Naive thymus-derived CD4-positive, alpha-beta T cell (primary cell): ENCODE data around the gene DGCR2. TPM values are rescaled to one million over a fixed set of nuclear protein-coding genes. Genes with fewer than 3 reads are reported as not detected.
A peak's percentile ranks its signal among the peaks of the same experiment; 100 is the strongest.

Experiments used
- ATAC-seq: fragments of 150-1000 bp; cut with Tn5 transposase; 2 replicates; pipeline ENCODE4 v1.10.0; 2021; ENCODE audit warnings: mild to moderate bottlenecking, moderate library complexity
- CTCF ChIA-PET: fragments of 350-600 bp; sonication (Branson Sonifier 250); formaldehyde crosslinking; loops from one replicate; lab custom pipeline; 2021; ENCODE audit warnings: antibody characterized with exemption; lab: Charles Lee
- POLR2A ChIA-PET: fragments of 350-600 bp; sonication (Branson Sonifier 250); formaldehyde crosslinking; loops from one replicate; lab custom pipeline; 2021; ENCODE audit warnings: antibody characterized with exemption, inconsistent platforms; lab: Charles Lee
- DNase-seq, 9 donors: peaks; one replicate each; pipeline versions ENCODE4 v3.0.0 to v3.0.0-alpha.2; 2020 to 2022; ENCODE audit warnings: mixed read lengths in 1 of 9
- H3K27ac ChIP-seq: one replicate; pipeline ENCODE4 v1.7.0; 2013; ENCODE audit warnings: mild to moderate bottlenecking, low read depth, low read length, moderate library complexity
- H3K27me3 ChIP-seq, 2 donors: one replicate each; pipeline ENCODE4 v1.7.0; 2013; ENCODE audit warnings: low read length in 2 of 2, mild to moderate bottlenecking in 2 of 2, moderate library complexity in 2 of 2; ENCODE audit not compliant: control insufficient read depth in 2 of 2, insufficient read depth in 2 of 2
- H3K36me3 ChIP-seq, 3 experiments: 1 replicate in 2 of 3; 2 replicates in 1 of 3; pipeline ENCODE4 v1.7.0; 2013; ENCODE audit warnings: low read length in 3 of 3, mild to moderate bottlenecking in 3 of 3, moderate library complexity in 1 of 3; ENCODE audit not compliant: insufficient read depth in 3 of 3, control insufficient read depth in 2 of 3
- H3K4me1 ChIP-seq, 2 donors: one replicate each; pipeline ENCODE4 v1.7.0; 2013; ENCODE audit warnings: low read length in 2 of 2, mild to moderate bottlenecking in 2 of 2, moderate library complexity in 1 of 2; ENCODE audit not compliant: control insufficient read depth in 2 of 2, insufficient read depth in 2 of 2
- H3K4me3 ChIP-seq: 2 replicates; pipeline ENCODE4 v1.7.0; 2013; ENCODE audit warnings: mild to moderate bottlenecking, low read length
- H3K9me3 ChIP-seq, 3 experiments: 1 replicate in 2 of 3; 2 replicates in 1 of 3; pipeline ENCODE4 v1.7.0; 2013; ENCODE audit warnings: low read length in 3 of 3; ENCODE audit not compliant: control insufficient read depth in 2 of 3
- H3K27ac Mint-ChIP-seq, 9 donors: one replicate each; pipeline ENCODE4 v1.8.0; 2020 to 2022; ENCODE audit warnings: mixed read lengths in 9 of 9, mild to moderate bottlenecking in 8 of 9, moderate library complexity in 5 of 9, inconsistent platforms in 2 of 9
- H3K27me3 Mint-ChIP-seq, 5 donors: one replicate each; pipeline ENCODE4 v1.8.0; 2021 to 2022; ENCODE audit warnings: mixed read lengths in 5 of 5, mild to moderate bottlenecking in 1 of 5
- H3K36me3 Mint-ChIP-seq, 5 donors: one replicate each; pipeline ENCODE4 v1.8.0; 2020 to 2022; ENCODE audit warnings: mixed read lengths in 5 of 5, mild to moderate bottlenecking in 3 of 5, inconsistent platforms in 1 of 5
- H3K4me1 Mint-ChIP-seq, 7 donors: one replicate each; pipeline ENCODE4 v1.8.0; 2020 to 2022; ENCODE audit warnings: mixed read lengths in 7 of 7, mild to moderate bottlenecking in 3 of 7, inconsistent platforms in 1 of 7
- H3K4me3 Mint-ChIP-seq, 10 donors: one replicate each; pipeline ENCODE4 v1.8.0; 2020 to 2022; ENCODE audit warnings: mild to moderate bottlenecking in 10 of 10, mixed read lengths in 10 of 10, moderate library complexity in 6 of 10, inconsistent platforms in 2 of 10
- H3K9me3 Mint-ChIP-seq, 11 donors: one replicate each; pipeline ENCODE4 v1.8.0; 2020 to 2022; ENCODE audit warnings: mixed read lengths in 11 of 11, mild to moderate bottlenecking in 4 of 11, inconsistent platforms in 1 of 11, moderate library complexity in 1 of 11
- intact Hi-C, 2 donors: fragments of 100-400 bp; cut with micrococcal nuclease; formaldehyde crosslinking; loops; one replicate each; pipeline ENCODE4 v1.15.1; 2023
- polyA plus RNA-seq, 2 donors: library from polyadenylated mRNA; unstranded; fragments of 300-500 nt; fragmentation: Illumina TruSeq; gene quantifications; one replicate each; pipeline ENCODE4 v1.2.3, GENCODE V29; 2021
- total RNA-seq, 6 experiments: library from RNA in 5 of 6; stranded (reverse) in 5 of 6; gene quantifications; 1 replicate in 5 of 6; 2 replicates in 1 of 6; pipeline ENCODE4 v1.2.3 and lab custom pipeline; 2021 to 2026

Gene DGCR2
- total and polyA plus RNA-seq, 7 experiments from 2014 or later = 38.8 to 81.9 (median 50.4) TPM

DNA sequence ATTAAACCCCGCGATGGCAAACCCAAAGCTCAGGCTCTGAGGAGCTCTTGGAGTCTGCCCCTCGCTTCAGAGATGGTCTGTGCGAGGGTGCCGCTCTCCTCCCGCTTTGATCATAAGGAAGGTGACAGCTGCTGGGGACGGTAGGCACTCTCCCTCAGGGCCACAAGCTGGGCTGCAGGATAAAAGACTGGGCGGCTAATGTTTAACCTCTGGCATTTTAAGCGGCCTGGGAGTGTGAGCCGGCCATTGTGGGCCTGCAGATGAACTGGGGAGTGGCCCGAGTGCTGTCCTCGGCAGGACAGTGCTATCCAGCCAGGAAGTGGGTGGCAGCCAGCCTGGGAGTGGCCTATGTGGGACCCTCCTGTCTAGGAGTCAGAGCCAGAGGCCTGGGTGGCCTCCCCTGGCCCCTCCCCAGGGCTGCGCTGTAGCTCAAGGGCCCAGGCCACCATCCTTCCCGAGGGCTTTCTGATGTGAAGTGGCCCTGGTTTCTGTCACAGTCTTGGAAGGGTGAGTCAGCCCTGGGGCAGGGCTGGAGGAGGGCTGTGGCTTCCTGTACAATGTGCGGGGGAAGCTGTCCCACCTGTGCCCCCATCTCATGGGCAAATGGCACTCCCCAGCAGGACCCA, 127.4 kb downstream of the DGCR2 start:
- Histone ChIP-seq H3K36me3 (no peaks in the 10 kb centered on the region), H3K27ac (no peak overlapping the region), H3K4me3 (no peak overlapping the region), H3K9me3 (no peaks in the 10 kb centered on the region), H3K4me1 (no peaks in the 10 kb centered on the region), H3K27me3 (no peaks in the 10 kb centered on the region)
- intact Hi-C loops = no loop called here
- Mint-ChIP-seq H3K27me3 (peaks cover 11 to 27% (median 22%) of the 10 kb centered on the region in 5 donors), H3K4me3 (no peak overlapping the region), H3K4me1 (peaks cover 0 to 3% (median 0%) of the 10 kb centered on the region in 7 donors), H3K27ac (no peak overlapping the region), H3K9me3 (no peaks in the 10 kb centered on the region), H3K36me3 (no peaks in the 10 kb centered on the region)
- no peak for DNase-seq
- no peak for ATAC-seq
- CTCF ChIA-PET = no interaction called here
- POLR2A ChIA-PET = no interaction called here

DNA sequence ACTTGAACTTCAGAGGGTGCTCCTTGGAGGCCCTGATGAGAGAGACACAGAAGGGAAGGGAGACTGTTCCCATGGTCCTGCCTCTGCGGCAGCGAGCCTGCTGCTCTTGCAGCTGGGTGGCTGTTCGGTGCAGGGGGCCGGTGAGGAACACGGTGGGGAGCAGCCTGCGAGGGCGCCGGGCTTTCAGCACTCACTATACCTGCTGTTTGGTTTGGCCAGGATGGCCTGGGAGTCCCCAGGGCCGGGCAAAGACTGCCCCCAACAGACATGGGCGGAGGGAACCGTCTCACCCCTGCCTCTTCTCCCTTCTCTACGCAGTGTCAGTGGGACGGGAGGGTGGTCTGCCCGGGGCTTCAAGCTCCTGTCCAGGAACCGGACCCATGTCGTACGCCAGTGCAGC, 128.2 kb downstream of the DGCR2 start:
- Mint-ChIP-seq H3K4me3 (no peak overlapping the region), H3K9me3 (no peaks in the 10 kb centered on the region), H3K4me1 (peaks cover 0 to 3% (median 0%) of the 10 kb centered on the region in 7 donors), H3K27me3 (peaks cover 11 to 27% (median 19%) of the 10 kb centered on the region in 5 donors), H3K36me3 (no peaks in the 10 kb centered on the region), H3K27ac (no peak overlapping the region)
- no peak for DNase-seq
- Histone ChIP-seq H3K27me3 (no peaks in the 10 kb centered on the region), H3K36me3 (no peaks in the 10 kb centered on the region), H3K4me1 (no peaks in the 10 kb centered on the region), H3K9me3 (no peaks in the 10 kb centered on the region), H3K4me3 (no peak overlapping the region), H3K27ac (no peak overlapping the region)
- POLR2A ChIA-PET = no interaction called here
- intact Hi-C loops = no loop called here
- CTCF ChIA-PET = no interaction called here
- no peak for ATAC-seq

DNA sequence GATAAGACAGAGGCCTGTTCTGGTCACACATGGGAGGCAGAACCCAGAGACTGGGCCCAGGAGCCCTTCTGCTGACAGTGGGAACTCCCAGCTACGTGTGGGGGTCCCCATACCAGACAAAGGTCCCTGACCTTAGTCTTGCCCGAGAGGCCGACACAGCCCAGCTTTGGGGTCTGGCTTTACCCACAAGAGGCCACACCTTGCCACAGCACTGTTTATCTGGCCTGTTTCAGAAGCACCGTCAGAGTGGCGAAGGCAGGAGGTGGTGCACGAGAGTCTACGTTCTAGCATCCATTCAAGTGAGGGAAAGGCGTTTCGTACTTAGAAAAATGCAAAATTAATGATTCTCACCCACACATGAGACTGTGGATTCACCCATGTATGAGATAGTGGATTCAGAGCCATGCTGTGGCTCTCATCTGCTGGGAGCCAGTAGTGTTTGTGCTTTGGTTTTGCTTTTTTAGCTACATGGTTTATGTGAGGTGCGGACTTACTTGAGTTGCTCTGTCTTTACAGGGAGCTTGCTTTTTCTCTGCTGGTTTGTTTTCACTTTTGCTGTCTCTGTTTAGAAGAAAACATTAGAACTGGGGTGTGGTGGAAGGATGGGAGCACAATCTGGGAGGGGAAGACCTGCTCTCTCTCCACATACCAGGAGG, 129.5 kb downstream of the DGCR2 start:
- ATAC-seq (no peak), DNase-seq (no peak)
- Mint-ChIP-seq H3K4me1 (peaks cover 0 to 3% (median 0%) of the 10 kb centered on the region in 7 donors), H3K27ac (peak overlapping the region in 1 of 9 donors; percentile 77), H3K9me3 (no peaks in the 10 kb centered on the region), H3K4me3 (no peak overlapping the region), H3K27me3 (peaks cover 5 to 21% (median 18%) of the 10 kb centered on the region in 5 donors), H3K36me3 (no peaks in the 10 kb centered on the region)
- Histone ChIP-seq H3K4me3 (no peak overlapping the region), H3K9me3 (no peaks in the 10 kb centered on the region), H3K36me3 (no peaks in the 10 kb centered on the region), H3K27me3 (no peaks in the 10 kb centered on the region), H3K27ac (no peak overlapping the region), H3K4me1 (no peaks in the 10 kb centered on the region)
- CTCF ChIA-PET = no interaction called here
- POLR2A ChIA-PET = no interaction called here
- intact Hi-C loops = no loop called here

DNA sequence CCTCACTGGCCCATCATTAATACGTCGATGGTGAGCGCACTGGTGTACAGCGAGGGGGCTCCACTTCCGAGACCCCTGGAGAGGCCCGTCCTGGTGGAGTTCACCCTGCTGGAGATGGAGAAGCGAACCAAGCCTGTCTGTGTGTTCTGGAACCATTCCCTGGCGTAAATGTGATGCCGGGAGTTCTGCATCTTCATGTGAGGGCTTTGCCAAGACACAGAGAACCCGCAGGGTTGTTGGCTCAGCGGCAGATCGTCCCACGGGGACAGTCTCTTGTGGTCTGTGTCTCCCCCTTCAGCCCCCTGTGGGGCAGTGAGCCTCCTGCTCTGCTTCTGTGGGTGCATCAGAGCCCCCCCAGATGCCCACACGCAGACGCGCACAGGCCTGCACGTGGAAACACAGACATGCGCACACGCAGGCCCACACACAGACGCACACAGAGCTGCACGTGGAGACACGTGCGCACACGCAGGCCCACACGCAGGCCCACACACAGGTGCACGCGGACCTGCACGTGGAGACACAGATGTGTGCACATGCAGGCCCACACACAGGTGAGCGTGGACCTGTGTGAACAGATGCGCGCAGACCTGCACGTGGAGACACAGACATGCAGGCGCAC, 130.3 kb downstream of the DGCR2 start:
- H3K36me3 ChIP-seq = no peaks in the 10 kb centered on the region
- POLR2A ChIA-PET = no interaction called here
- H3K4me3 ChIP-seq = no peak overlapping the region
- intact Hi-C loops = no loop called here
- Mint-ChIP-seq H3K9me3 (no peaks in the 10 kb centered on the region), H3K36me3 (no peaks in the 10 kb centered on the region), H3K27me3 (peaks cover 1 to 16% (median 11%) of the 10 kb centered on the region in 5 donors), H3K4me1 (peaks cover 0 to 2% (median 0%) of the 10 kb centered on the region in 7 donors), H3K4me3 (no peak overlapping the region), H3K27ac (no peak overlapping the region)
- CTCF ChIA-PET = no interaction called here
- H3K9me3 ChIP-seq = no peaks in the 10 kb centered on the region
- DNase-seq (no peak), ATAC-seq (no peak)
- no peaks in the 10 kb centered on the region for H3K27me3 ChIP-seq
- no peaks in the 10 kb centered on the region for H3K4me1 ChIP-seq
- no peak overlapping the region for H3K27ac ChIP-seq

DNA sequence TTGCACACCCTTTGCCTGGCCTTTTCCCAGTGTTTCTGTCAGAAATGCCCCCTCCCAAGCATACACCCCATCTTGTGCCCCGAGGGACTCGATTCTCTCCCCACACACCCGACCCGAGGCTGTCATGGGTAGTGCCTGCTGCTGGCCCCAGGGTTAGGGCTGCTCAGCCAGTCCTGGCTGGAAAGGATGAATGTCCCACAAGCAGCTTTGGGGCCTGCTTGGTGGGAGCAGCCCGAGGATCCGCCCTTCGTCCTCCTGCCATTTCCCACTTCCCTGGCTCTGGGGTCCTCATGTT, 131.1 kb downstream of the DGCR2 start:
- intact Hi-C loops = no loop called here
- POLR2A ChIA-PET = no interaction called here
- no peaks in the 10 kb centered on the region for H3K4me1 Mint-ChIP-seq
- no peak overlapping the region for H3K4me3 Mint-ChIP-seq
- H3K36me3 Mint-ChIP-seq = no peaks in the 10 kb centered on the region
- CTCF ChIA-PET = no interaction called here
- no peaks in the 10 kb centered on the region for H3K9me3 Mint-ChIP-seq
- ATAC-seq = no peak
- Histone ChIP-seq H3K36me3 (no peaks in the 10 kb centered on the region), H3K27ac (no peak overlapping the region), H3K4me1 (no peaks in the 10 kb centered on the region), H3K9me3 (no peaks in the 10 kb centered on the region), H3K4me3 (no peak overlapping the region), H3K27me3 (no peaks in the 10 kb centered on the region)
- H3K27me3 Mint-ChIP-seq = peaks cover 0 to 11% (median 10%) of the 10 kb centered on the region in 5 donors
- H3K27ac Mint-ChIP-seq = no peak overlapping the region
- DNase-seq = no peak

DNA sequence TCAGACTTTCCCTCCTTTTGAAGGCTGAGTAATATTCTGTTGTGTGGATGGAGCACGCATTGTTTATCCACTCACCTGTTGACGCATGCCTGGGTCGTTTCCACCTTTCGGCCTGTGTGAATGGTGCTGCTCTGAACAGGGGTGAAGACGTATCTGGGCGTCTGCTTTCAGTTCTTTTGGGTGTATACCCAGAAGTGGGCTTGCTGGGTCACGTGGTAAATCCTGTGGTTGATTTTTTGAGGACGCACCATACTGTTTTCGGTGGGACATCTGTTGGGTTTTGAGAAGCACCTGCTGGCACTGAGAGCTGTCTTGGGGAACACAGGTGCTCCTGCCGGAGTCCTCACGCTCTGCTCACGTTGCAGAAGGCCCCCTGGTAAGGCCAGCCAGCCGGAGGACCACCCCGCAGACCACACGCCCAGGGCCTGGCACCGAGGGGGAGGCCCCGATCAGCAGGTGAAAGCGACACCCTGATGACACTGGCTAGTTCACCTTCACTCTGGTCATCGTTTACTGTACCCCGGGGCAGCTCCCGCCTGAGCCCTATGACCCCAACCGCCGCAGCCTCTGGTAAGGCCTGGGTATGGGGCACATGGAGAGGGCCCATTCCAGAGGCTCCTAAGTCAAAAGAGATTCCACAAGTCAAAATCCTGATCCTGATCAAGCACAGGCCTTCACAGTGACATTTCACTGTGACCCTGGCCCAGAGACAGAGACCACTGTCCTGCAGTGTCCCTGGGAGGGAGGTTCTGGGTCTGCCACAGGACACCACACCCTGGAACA, 131.7 kb downstream of the DGCR2 start:
- no peak for ATAC-seq
- CTCF ChIA-PET = no interaction called here
- no peaks in the 10 kb centered on the region for H3K4me1 Mint-ChIP-seq

More for the DNA sequence above, 131.7 kb downstream of the DGCR2 start:
- Mint-ChIP-seq H3K27ac (no peak overlapping the region), H3K36me3 (no peaks in the 10 kb centered on the region), H3K4me3 (no peak overlapping the region), H3K9me3 (no peaks in the 10 kb centered on the region), H3K27me3 (peaks cover 0 to 11% (median 10%) of the 10 kb centered on the region in 5 donors)
- Histone ChIP-seq H3K9me3 (no peaks in the 10 kb centered on the region), H3K27me3 (no peaks in the 10 kb centered on the region), H3K36me3 (no peaks in the 10 kb centered on the region), H3K4me3 (no peak overlapping the region), H3K4me1 (no peaks in the 10 kb centered on the region), H3K27ac (no peak overlapping the region)
- intact Hi-C loops = no loop called here
- no peak for DNase-seq
- POLR2A ChIA-PET = no interaction called here
